ENCODE measurements around the gene KCNQ1.

KCNQ1 gene

DNA sequence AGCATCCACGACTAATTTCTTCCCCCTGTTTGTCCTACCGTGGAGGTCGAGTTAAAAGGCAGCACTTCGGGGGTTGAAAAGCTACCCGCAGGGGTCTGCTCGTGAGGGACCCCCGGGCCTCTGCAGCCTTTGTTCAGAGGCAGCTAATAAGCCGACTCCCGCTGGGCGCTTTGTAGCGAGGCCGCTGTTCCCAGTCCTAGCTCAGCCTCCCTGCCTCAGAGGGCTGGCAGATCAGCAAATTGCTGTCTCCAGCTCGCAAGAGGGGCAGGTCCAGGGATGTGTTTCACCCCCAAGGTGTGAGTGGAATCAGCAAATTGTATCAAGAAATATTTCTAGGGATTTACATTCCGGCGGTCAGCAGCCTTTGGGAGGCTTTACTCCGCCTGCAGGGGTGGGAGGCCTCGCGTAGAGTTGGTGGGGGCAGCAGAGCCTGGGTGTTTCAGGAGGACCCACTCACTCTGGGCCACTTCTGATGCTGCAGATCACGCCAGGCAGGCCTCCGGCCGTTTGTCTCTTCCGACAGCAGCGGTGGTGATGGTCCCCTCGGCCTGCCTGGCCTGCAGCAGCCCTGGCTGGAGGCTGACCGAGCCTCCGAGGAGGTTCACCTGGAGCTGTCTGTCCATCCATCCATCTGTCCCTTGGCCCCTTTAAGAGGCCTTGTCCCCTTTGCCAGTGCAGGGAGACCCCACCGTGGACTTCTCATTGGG, 276.6 kb downstream of the KCNQ1 start:
- no peak for DNase-seq

DNA sequence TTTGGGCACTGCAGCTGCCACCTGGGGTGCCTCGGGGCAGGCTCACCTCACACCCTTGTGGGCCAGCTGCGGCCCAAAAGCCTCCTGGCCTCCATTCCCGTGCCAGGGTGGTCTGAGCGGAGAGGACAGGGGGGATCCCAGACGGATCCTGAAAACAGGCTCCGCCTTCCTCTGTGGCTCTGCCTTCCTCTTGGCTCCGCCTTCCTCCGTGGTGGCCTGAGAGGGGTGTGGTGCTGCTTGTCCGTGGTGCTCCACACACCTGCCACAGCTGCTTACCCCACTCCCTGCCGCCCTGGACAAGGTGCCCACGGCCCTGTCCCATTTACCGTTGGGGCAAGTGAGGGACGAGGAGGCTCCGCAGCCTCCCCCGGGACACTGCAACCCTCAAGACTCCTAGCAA, 278.1 kb downstream of the KCNQ1 start:
- no peak for DNase-seq

DNA sequence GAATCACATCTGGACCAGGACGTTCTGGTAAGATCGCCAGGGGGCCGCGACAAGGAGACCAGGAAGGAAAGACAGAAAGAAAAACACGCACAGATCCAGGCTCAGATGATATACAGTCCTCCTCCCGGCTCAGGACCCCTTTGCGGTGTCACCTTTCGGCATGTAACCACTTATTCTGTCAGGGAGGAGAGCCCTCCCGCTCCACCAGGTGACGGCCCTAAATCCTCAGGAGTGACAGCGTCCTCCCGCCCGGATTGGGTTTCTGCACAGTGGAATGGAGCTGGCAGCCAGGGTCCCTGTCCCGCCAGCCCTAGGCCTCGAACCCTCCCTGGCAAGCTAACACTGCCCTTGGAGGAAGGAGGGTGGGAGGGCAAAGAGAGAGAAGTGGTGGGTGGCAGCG, 279.3 kb downstream of the KCNQ1 start:
- DNase-seq, result no peak

DNA sequence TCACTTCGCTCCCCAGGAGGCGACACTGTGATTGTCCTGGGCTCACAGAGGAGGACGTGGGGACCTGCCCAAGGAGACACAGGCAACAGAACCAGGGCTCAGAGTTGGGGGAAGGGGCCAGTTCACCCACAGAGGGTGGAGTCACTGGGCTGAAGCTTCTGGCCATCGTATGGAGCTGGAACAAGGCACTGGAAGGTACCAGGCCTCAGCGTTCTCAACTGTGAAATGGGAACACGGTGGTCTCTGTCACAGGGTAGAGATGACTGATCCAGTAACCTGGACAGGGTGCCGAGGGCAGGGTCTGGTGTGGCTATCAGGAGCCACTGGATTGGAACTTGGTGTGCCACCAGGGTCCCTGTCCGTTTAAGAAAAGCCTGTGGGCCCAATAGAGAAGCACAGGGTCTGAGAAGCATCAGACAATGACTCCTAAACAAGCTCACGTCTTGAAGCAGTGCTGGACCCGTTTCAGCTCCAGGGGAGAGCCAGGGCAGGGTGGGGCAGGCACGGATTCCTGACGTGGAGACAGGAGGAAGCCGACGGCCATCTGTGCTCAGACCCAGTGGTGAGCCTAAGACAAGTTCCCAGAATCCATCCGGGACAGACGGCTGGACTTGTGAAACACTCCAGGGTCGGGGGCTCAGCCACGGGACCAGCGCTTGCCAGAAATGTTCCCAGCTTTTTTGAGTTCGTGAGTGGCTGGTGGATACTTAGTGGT, 280.0 kb downstream of the KCNQ1 start:
- DNase-seq, result no peak

DNA sequence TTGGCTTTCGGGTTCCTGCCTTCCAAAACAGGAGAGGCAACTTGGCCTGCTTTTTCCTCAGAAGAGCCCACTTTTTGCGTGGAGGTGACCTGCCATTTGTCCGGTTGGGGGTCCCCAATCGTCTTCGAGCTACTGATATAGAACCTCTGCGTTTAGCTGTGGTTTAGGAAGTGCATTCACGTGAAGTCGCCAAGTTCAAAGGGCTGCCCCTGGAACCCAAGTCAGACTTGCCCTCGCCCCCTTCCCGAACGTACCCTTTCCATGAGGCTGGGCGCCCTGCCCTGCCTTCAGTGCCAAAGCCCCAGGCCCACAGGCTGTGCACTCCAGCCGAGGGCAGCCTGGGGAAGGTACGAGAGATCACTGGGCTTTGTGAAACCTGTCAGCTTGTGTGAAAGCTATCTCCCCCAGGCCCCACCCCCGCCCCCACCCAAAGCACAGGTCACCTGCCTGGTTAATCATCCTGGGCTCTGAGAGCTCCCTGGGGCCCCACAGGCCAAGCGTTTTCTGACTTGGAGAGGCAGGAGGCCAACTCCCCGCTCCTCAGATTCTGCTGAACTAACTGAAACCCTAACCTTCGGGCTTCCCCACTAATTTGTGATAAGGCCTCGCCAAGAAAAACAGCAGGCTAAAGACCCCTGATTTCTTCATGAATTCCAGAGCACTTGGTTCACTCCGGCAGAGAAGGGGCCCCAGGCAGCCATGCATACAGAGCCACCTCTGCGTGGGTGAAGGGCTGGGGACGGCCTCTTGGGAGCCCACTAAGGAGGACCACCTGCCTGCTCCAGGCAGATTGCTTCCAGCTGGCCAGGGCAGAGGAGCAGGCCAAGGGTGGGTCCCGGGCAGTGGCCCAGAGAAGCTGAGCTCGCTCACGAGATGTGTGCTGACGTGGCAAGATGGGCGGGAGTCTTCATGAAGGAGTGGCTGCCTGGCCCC, 280.8 kb downstream of the KCNQ1 start:
- no peak for DNase-seq

DNA sequence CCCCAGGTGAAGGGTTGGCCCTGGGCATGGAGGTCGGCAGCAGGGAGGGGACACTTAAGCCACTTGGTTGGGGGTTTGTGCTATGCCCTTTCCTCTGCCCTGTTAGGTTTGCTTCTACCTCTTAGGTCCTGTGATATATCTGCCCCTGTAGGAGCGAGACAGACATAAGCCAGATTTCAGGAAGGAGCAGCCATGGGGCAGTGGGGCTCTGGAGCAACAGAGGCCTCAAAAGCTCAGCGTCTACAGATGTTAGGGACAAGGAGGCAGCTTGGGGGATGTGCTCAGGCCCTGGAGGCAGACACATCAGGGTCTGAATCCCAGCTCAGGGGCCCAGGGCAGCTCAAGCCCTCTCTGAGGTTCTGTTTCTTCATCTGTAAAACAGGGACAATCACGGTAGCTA, 282.2 kb downstream of the KCNQ1 start:
- DNase-seq, result no peak

DNA sequence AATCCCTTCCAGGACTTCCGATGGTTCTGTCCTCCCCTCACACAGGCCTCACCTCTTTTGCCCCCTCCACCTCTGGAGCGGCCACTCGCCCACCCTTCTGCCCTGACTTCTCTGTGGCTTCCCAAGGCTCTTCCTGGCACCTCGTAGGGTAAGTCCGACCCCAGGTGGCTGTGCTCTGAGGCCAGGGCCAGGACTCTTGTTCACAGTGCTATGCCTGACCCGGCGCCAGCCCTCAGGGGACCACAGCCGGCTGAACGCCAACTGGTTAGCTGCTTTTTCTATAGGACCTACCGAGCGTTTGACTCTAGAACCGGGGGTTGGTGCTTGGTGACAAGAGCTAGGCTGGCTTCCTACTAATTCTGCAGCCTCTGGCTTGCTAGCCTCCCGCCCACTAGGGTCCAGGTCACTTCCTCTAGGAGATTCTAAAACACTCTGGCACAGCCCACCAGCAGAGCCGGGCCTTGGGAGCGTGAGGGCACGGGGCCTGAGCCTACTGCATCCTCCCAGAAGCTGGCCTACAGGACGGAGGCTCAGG, 283.4 kb downstream of the KCNQ1 start:
- DNase-seq, result no peak

GRCh38 chr11:2728663-2729332, 284.0 kb downstream of the KCNQ1 start:
- no peak for DNase-seq

- no peak for DNase-seq
Observed at GRCh38 chr11:2729841-2730240, 285.0 kb downstream of the KCNQ1 start.

- DNase-seq, result no peak
Observed at GRCh38 chr11:2730272-2731129, 285.7 kb downstream of the KCNQ1 start.

DNA sequence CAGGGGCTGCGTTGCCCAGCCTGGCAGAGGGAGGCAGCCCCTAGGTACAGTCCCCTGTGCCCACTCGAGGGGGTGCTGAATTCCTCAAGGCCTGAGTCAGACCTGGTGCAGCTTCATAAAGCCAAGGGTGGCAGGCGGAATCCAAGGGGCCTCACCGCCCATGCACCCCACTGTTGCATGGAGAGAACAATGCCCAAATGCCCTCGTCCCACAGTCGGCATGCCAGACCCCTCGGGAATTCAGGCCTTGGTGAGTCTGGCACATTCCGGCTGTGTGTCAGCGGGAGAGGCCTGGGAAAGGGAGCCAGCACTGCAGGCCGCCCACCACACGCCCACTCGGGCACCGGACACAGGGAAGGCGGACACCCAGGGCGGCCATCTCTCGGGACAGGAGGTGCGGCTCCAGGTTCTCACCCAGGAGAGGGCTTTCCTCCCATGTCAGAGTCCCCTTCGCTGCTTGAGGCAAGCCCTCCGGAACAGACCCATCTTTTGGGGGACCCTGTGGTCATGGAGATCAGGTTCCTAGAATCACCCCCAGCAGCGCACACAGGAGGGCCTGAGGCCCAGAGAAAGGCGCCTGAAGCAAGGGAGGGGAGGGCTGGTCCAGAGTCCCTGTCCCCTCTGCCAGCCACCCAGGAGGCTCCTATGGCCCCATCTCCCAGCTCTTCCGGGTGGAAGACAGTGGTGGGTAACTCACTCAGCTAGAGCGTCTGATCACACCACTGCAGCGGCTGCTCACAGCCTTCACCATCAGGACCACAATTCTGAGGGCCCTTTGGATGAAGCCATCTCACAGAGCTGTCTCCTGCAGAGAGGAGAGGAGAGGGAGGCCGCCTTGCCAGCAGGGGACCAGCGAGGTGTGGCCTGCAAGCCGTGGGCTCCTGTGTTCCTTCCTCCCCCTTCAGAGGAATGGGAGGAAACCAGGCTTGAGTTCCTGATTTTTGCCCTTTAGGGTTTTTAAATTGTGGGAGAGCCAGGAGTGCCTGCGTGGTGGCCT, 286.6 kb downstream of the KCNQ1 start:
- no peak for DNase-seq

- DNase-seq, result no peak
Observed at GRCh38 chr11:2732261-2732939, 287.6 kb downstream of the KCNQ1 start.

DNA sequence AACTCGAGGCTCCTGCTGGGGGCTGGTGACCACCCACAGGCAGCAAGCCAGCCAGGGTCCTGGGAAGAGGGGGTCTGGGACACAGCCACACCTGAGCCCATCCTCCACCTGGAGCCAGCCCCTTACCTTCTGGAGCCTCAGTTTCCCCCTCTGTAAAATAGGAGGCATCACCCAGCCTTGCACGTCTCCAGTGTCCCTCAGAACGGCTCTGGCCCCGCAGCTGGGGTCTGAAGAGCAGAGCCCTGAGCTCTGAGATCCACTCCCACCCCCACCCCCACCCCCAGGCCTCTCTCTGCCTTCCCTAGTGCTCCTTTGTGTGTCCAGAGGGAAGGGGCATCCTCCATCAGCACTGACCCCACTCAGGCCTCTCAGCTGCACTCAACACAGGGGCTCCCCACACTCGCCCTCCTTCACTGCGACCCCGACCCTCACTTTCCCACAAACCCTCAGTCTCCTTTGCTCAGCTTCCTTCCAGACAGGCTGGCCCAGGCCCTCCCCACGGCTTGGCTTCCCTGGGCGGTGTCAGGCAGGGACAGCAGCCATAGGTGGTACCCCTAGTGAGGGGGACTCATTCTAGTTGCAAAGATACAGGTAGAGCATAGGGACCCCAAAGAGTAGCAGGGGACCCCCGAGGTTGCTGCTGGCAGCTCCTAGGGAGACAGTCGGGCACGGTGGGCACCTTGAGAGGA, 288.3 kb downstream of the KCNQ1 start:
- DNase-seq, result no peak

GRCh38 chr11:2734181-2735052, 289.6 kb downstream of the KCNQ1 start:
- no peak for DNase-seq

- DNase-seq, result no peak
Observed at GRCh38 chr11:2735053-2735589, 290.3 kb downstream of the KCNQ1 start.

DNA sequence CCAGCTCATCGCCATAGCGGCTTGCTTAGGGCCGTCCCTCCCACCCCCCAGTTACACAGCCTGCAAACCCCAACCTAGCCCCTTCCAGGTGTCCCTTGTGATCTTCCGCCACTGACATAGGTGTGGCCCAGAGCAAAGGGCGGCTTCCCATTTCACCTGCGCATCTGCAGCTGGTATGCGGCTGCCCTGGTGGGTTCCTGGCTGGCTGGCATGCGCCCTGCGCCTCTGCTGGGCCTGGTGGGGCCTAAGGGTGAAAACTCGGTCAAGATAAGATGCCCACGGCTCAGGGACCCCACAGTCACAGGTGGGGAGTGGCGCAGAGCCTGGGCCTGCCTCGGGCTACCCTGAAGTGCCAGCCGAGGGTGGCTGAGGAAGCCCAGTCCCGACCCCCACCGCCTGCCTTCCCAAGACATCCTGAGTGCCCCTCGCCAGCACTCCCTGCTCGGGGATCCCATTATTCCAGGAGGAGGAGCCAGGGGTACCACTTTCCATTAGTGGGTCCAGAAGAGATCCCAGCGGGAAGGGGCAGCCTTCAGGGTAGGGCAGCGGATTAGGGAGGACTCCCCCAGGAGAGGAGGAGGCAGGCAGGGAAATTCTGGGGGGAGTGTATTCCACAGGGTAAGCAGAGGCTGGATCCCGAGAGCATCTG, 291.9 kb downstream of the KCNQ1 start:
- no peak for DNase-seq

- no peak for DNase-seq
Observed at GRCh38 chr11:2737226-2737590, 292.4 kb downstream of the KCNQ1 start.

Data from stimulated activated CD4-positive, alpha-beta T cell treated with anti-CD3 and anti-CD28 coated beads, Interleukin-1b, Interleukin-23, amount 100 ng/mL, for 48 hours (primary cell).